NCI-H524 (cell line): ENCODE data around the gene CRTC1.
"Not testable (repeated sequence)": the region's sequence is repeated elsewhere in the genome, so short reads cannot be mapped to it uniquely, and the experiment has no call there.

ENCODE experiments used
- DNase-seq, 2 experiments: peaks; one replicate each; lab custom pipeline; 2025; lab: John Stamatoyannopoulos, UW

CRTC1 gene

GRCh38 chr19:18701250-18701608 is 17.7 kb downstream of the CRTC1 start:
- peak; percentile 50 to 82 for DNase-seq

- no peak for DNase-seq
Observed at GRCh38 chr19:18704054-18704453, 20.6 kb downstream of the CRTC1 start.

- no peak for DNase-seq
Observed at GRCh38 chr19:18704971-18705370, 21.5 kb downstream of the CRTC1 start.

- no peak for DNase-seq
Observed at GRCh38 chr19:18708452-18709231, 25.2 kb downstream of the CRTC1 start.

- no peak for DNase-seq
Observed at GRCh38 chr19:18709546-18709945, 26.1 kb downstream of the CRTC1 start.

- DNase-seq: no peak
Observed at GRCh38 chr19:18710186-18710585, 26.7 kb downstream of the CRTC1 start.

- DNase-seq: no peak
Observed at GRCh38 chr19:18710996-18711751, 27.7 kb downstream of the CRTC1 start.

GRCh38 chr19:18711893-18712292 is 28.4 kb downstream of the CRTC1 start:
- no peak for DNase-seq

- no peak for DNase-seq
Observed at GRCh38 chr19:18712981-18713380, 29.5 kb downstream of the CRTC1 start.

- no peak for DNase-seq
Observed at GRCh38 chr19:18713550-18714117, 30.2 kb downstream of the CRTC1 start.

GRCh38 chr19:18715416-18715815 is 31.9 kb downstream of the CRTC1 start:
- DNase-seq: no peak

- no peak for DNase-seq
Observed at GRCh38 chr19:18716857-18717256, 33.4 kb downstream of the CRTC1 start.

- DNase-seq: no peak
Observed at GRCh38 chr19:18717601-18718000, 34.1 kb downstream of the CRTC1 start.

GRCh38 chr19:18718015-18718526 is 34.6 kb downstream of the CRTC1 start:
- DNase-seq: no peak

- no peak for DNase-seq
Observed at GRCh38 chr19:18718846-18719458, 35.5 kb downstream of the CRTC1 start.

- no peak for DNase-seq
Observed at GRCh38 chr19:18719541-18719940, 36.1 kb downstream of the CRTC1 start.

- peak in 1 of 2 experiments; percentile 47 for DNase-seq
Observed at GRCh38 chr19:18723871-18724377, 40.4 kb downstream of the CRTC1 start.

- DNase-seq: peak; percentile 94 to 99
Observed at GRCh38 chr19:18725841-18726770, 42.6 kb downstream of the CRTC1 start.

- no peak for DNase-seq
Observed at GRCh38 chr19:18726846-18727245, 43.4 kb downstream of the CRTC1 start.

- not testable (repeated sequence) for DNase-seq
Observed at GRCh38 chr19:18727602-18728001, 44.1 kb downstream of the CRTC1 start.

GRCh38 chr19:18729933-18730530 is 46.6 kb downstream of the CRTC1 start:
- DNase-seq: no peak
